ENCODE results near the gene ASB13.

- TF ChIP-seq CTCF (IDR thresholded peaks at IDR 0.05) (no peak), EP300 (IDR thresholded peaks at IDR 0.05) (no peak), POLR2AphosphoS5 (IDR thresholded peaks at IDR 0.05) (no peak), POLR2A (IDR thresholded peaks at IDR 0.05) (no peak)
Observed at GRCh38 chr10:5607594-5607993, 58.8 kb downstream of the ASB13 start.

Data from sigmoid colon (tissue), 4 donors.